ENCODE results near the gene CUL4A. TPM values are rescaled to one million over a fixed set of nuclear protein-coding genes. Genes with fewer than 3 reads are reported as not detected.
A peak's percentile ranks its signal among the peaks of the same experiment; 100 is the strongest.
"Not testable (repeated sequence)": the region's sequence is repeated elsewhere in the genome, so short reads cannot be mapped to it uniquely, and the experiment has no call there.

The CUL4A gene
- total RNA-seq, 1 donor from 2014 or later = 104 TPM

DNA sequence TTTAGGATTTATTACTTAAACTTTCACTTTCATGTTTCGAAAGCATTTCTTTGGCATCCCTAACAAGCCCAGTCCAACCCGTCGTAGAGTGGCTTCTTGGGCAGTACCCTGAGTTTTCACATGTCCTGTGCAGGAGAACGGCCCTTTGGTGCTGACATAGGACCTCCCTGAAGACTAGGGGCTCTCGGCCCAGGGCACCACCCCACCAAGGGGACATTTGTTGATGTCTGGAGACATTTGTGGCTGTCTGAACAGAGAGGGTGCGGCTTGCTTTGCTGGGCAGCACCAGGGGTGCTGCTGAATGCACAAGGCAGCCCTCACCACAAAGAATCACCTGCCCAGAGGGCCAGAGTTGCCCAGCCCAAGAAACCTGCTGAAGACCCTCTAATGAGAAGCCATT, 30.6 kb downstream of the CUL4A start:
- Histone ChIP-seq H3K4me3 (ENCODE audit: low read depth, low read length) (no peak overlapping the region), H3K27me3 (ENCODE audit: control insufficient read depth, insufficient read depth, low read length) (no peaks in the 10 kb centered on the region), H3K36me3 (ENCODE audit: control insufficient read depth, insufficient read depth, low read length) (peaks cover 18% of the 10 kb centered on the region)
- DNase-seq (ENCODE audit: low read depth) (no peak), FAIRE-seq (no peak)
- no peak for TF ChIP-seq CTCF (IDR thresholded peaks at IDR 0.05; ENCODE audit: insufficient read depth, low read length, severe bottlenecking)

GRCh38 chr13:113241623-113242022, 32.2 kb downstream of the CUL4A start:
- not testable (repeated sequence) for FAIRE-seq; H3K4me3 ChIP-seq (ENCODE audit: low read depth, low read length); DNase-seq (ENCODE audit: low read depth); H3K27me3 ChIP-seq (ENCODE audit: control insufficient read depth, insufficient read depth, low read length)
- H3K36me3 ChIP-seq (ENCODE audit: control insufficient read depth, insufficient read depth, low read length) = peaks cover 21% of the 10 kb centered on the region

DNA sequence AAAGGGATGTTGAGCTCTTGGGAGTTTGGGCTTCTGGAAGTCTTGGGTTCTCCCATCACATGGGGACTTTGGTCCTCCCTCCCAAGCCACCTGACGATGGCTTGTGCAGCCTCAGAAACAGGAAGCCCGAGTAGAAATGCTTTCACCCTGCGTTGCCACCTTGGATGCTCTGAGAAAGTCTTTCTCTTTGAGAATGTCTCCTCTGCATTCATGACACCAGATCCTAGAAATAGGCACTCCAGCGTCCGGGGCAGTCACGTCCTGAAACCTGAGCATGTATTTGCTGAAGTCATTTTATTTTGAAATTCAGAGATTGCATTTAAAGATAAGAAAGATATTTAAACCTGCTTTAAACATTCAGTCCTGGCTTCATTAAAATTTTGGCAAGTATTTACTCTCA, 34.4 kb downstream of the CUL4A start:
- Histone ChIP-seq H3K27me3 (ENCODE audit: control insufficient read depth, insufficient read depth, low read length) (no peaks in the 10 kb centered on the region), H3K36me3 (ENCODE audit: control insufficient read depth, insufficient read depth, low read length) (peaks cover 24% of the 10 kb centered on the region), H3K4me3 (ENCODE audit: low read depth, low read length) (no peak overlapping the region)
- TF ChIP-seq CTCF (IDR thresholded peaks at IDR 0.05; ENCODE audit: insufficient read depth, low read length, severe bottlenecking) = no peak
- no peak for FAIRE-seq
- no peak for DNase-seq (ENCODE audit: low read depth)

DNA sequence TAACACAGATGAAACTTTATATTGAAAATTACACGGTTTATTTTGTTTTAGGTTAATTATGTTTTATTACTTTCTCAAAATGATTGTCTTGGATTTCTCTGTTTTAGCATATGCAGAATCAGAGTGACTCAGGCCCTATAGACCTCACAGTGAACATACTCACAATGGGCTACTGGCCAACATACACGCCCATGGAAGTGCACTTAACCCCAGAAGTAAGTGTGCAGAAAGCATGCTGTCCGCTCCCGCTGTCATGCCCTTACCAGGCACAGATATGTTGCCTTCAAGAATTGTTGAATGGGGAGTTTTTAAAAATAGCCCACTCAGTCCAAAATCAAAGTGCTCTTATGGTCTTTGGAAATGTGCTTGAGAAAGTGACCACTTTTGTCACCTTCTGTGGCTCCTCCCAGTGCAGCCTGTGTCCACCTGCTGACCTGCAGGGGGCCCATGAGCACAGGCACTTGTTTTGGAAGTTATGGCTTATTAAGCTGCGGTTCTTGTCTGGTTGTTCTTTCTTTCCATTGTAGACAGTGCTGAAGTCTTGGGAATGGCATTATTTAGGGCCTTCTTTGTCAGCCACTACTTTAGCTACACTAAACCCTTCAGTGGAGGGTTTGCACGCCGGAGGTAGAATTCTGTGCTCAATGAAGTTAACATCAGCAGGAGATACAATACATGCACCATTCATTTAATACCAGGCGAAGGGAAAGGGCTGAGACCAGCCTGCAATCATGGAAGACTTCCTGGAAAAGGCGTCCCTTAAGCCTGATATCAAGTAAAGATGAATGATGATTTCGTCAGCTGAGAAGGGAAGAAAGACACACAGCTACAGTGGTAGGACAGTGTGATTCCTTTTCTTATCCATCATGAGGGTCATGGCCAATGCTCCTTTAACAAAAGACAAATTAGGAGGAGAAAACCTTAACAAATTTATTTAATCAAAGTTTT, 36.7 kb downstream of the CUL4A start:
- H3K36me3 ChIP-seq (ENCODE audit: control insufficient read depth, insufficient read depth, low read length) = peaks cover 20% of the 10 kb centered on the region
- H3K4me3 ChIP-seq (ENCODE audit: low read depth, low read length) = no peak overlapping the region
- TF ChIP-seq CTCF (IDR thresholded peaks at IDR 0.05; ENCODE audit: insufficient read depth, low read length, severe bottlenecking) = peak; percentile 44
- no peaks in the 10 kb centered on the region for H3K27me3 ChIP-seq (ENCODE audit: control insufficient read depth, insufficient read depth, low read length)
- no peak for FAIRE-seq
- peak; percentile 14 for DNase-seq (ENCODE audit: low read depth)

- TF ChIP-seq CTCF (IDR thresholded peaks at IDR 0.05; ENCODE audit: insufficient read depth, low read length, severe bottlenecking) = no peak
- Histone ChIP-seq H3K36me3 (ENCODE audit: control insufficient read depth, insufficient read depth, low read length) (peaks cover 33% of the 10 kb centered on the region), H3K4me3 (ENCODE audit: low read depth, low read length) (no peak overlapping the region), H3K27me3 (ENCODE audit: control insufficient read depth, insufficient read depth, low read length) (no peaks in the 10 kb centered on the region)
- no peak for DNase-seq (ENCODE audit: low read depth)
- FAIRE-seq = no peak
Observed at GRCh38 chr13:113252516-113253095, 43.2 kb downstream of the CUL4A start.

DNA sequence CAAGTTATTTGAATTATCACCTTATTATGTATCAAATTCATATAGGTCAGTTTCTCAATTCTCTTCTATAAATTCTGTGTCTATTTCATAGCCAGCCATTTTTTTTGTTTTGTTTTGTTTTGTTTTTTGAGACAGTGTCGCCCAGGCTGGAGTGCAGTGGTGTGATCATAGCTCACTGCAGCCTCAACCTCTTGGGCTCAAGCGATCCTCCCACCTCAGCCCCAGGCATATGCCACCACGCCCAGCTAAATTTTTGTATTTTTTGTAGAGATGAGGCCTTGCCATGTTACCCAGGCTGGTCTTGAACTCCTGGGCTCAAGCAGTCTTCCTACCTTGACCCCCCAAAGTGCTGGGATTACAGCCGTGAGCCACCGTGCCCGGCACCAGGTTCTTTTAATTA, 48.5 kb downstream of the CUL4A start:
- not testable (repeated sequence) for H3K4me3 ChIP-seq (ENCODE audit: low read depth, low read length); H3K27me3 ChIP-seq (ENCODE audit: control insufficient read depth, insufficient read depth, low read length); FAIRE-seq; DNase-seq (ENCODE audit: low read depth)
- peaks cover 18% of the 10 kb centered on the region for H3K36me3 ChIP-seq (ENCODE audit: control insufficient read depth, insufficient read depth, low read length)

All from bronchial epithelial cell (primary cell).